Neural progenitor cell (in vitro differentiated cells): ENCODE results near the gene ZFHX3.

Experiments
- CTCF ChIP-seq: fragments of 200-600 bp; sonication (generic); IDR thresholded peaks from 2 replicates; pipeline ENCODE4 v1.5.1; 2017; ENCODE audit warnings: antibody characterized with exemption, mild to moderate bottlenecking
- EZH2 ChIP-seq: fragments of 200-600 bp; sonication (generic); IDR thresholded peaks from 2 replicates; pipeline ENCODE4 v1.6.1; 2017; ENCODE audit warnings: antibody characterized with exemption, mild to moderate bottlenecking, moderate library complexity
- EZH2phosphoT487 ChIP-seq: fragments of 200-600 bp; sonication (generic); IDR thresholded peaks from 2 replicates; pipeline ENCODE4 v1.6.1; 2017; ENCODE audit warnings: antibody characterized with exemption

GRCh38 chr16:73002866-73003265 is 45.1 kb downstream of the ZFHX3 start:
- TF ChIP-seq CTCF = no peak
- TF ChIP-seq EZH2 = no peak
- no peak for TF ChIP-seq EZH2phosphoT487
